Calu3 (cell line): ENCODE results near the gene TMEM258. TPM values are rescaled to one million over a fixed set of nuclear protein-coding genes. Genes with fewer than 3 reads are reported as not detected.

Experiments
- BruUV-seq: library from RNA; stranded (reverse); fragments of 400-500 nt; replicated peaks from 2 replicates; lab custom pipeline; 2021; lab: Mats Ljungman, UMichigan
- CTCF ChIA-PET: fragments of 300-600 bp; sonication (Branson Sonifier 250); formaldehyde crosslinking; loops from one replicate; lab custom pipeline; 2022; ENCODE audit warnings: antibody characterized with exemption; lab: Charles Lee
- DNase-seq: peaks from one replicate; pipeline ENCODE4 v3.0.0; 2022
- H3K27ac Mint-ChIP-seq: one replicate; pipeline ENCODE4 v1.8.0; 2022; ENCODE audit warnings: mixed read lengths; ENCODE audit not compliant: unreplicated experiment
- H3K27me3 Mint-ChIP-seq: one replicate; pipeline ENCODE4 v1.8.0; 2022; ENCODE audit warnings: mixed read lengths; ENCODE audit not compliant: unreplicated experiment
- H3K36me3 Mint-ChIP-seq: one replicate; pipeline ENCODE4 v1.8.0; 2022; ENCODE audit warnings: mild to moderate bottlenecking, moderate library complexity, mixed read lengths; ENCODE audit not compliant: insufficient read depth, unreplicated experiment
- H3K4me1 Mint-ChIP-seq: one replicate; pipeline ENCODE4 v1.8.0; 2022; ENCODE audit warnings: mild to moderate bottlenecking, low read depth, mixed read lengths; ENCODE audit not compliant: unreplicated experiment
- H3K4me3 Mint-ChIP-seq: one replicate; pipeline ENCODE4 v1.8.0; 2022; ENCODE audit warnings: mild to moderate bottlenecking, low read depth, moderate library complexity, mixed read lengths; ENCODE audit not compliant: unreplicated experiment
- H3K9me3 Mint-ChIP-seq: one replicate; pipeline ENCODE4 v1.8.0; 2022; ENCODE audit warnings: low read depth, mixed read lengths; ENCODE audit not compliant: unreplicated experiment
- intact Hi-C: fragments of 100-400 bp; cut with micrococcal nuclease; formaldehyde crosslinking; loops from one replicate; pipeline ENCODE4 v1.10.0; 2022; ENCODE audit not compliant: unreplicated experiment
- total RNA-seq: library from RNA; stranded (reverse); gene quantifications from 2 replicates; pipeline ENCODE4 v1.2.3, GENCODE V29; 2022
- TF ChIP-seq, protein P1 (sequence below): fragments of 200-600 bp; IDR thresholded peaks from one replicate; pipeline ENCODE4 v1.8.0; 2022; ENCODE audit warnings: antibody characterized with exemption; ENCODE audit not compliant: unreplicated experiment

Gene TMEM258
- total RNA-seq, 1 experiment from 2014 or later = 146 TPM

GRCh38 chr11:61812736-61813411 lies 20.5 kb upstream of the TMEM258 start:
- Mint-ChIP-seq H3K9me3 (peaks cover 2% of the 10 kb centered on the region), H3K27me3 (no peaks in the 10 kb centered on the region), H3K4me3 (no peak overlapping the region), H3K27ac (no peak overlapping the region), H3K36me3 (peaks cover 53% of the 10 kb centered on the region), H3K4me1 (peaks cover 8% of the 10 kb centered on the region)
- BruUV-seq = no TSS peak
- intact Hi-C loops = no loop called here
- TF ChIP-seq, protein P1, sequence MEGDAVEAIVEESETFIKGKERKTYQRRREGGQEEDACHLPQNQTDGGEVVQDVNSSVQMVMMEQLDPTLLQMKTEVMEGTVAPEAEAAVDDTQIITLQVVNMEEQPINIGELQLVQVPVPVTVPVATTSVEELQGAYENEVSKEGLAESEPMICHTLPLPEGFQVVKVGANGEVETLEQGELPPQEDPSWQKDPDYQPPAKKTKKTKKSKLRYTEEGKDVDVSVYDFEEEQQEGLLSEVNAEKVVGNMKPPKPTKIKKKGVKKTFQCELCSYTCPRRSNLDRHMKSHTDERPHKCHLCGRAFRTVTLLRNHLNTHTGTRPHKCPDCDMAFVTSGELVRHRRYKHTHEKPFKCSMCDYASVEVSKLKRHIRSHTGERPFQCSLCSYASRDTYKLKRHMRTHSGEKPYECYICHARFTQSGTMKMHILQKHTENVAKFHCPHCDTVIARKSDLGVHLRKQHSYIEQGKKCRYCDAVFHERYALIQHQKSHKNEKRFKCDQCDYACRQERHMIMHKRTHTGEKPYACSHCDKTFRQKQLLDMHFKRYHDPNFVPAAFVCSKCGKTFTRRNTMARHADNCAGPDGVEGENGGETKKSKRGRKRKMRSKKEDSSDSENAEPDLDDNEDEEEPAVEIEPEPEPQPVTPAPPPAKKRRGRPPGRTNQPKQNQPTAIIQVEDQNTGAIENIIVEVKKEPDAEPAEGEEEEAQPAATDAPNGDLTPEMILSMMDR = no peak
- CTCF ChIA-PET = no interaction called here
- no peak for DNase-seq

- H3K4me1 Mint-ChIP-seq = peaks cover 8% of the 10 kb centered on the region
- H3K36me3 Mint-ChIP-seq = peaks cover 54% of the 10 kb centered on the region
- intact Hi-C loops = no loop called here
- CTCF ChIA-PET = interaction anchor here (1.0 kb wide), 1 partner anchor 270 kb away, joined by 3 read pairs; no protein-coding TSS in a partner anchor
- H3K27ac Mint-ChIP-seq = no peak overlapping the region
- TF ChIP-seq, protein P1 = no peak
- no peak for DNase-seq
- H3K4me3 Mint-ChIP-seq = no peak overlapping the region
- H3K27me3 Mint-ChIP-seq = no peaks in the 10 kb centered on the region
- peaks cover 2% of the 10 kb centered on the region for H3K9me3 Mint-ChIP-seq
- BruUV-seq = no TSS peak
These were observed 19.4 kb upstream of the TMEM258 start for GRCh38 chr11:61811831-61812230.

DNA sequence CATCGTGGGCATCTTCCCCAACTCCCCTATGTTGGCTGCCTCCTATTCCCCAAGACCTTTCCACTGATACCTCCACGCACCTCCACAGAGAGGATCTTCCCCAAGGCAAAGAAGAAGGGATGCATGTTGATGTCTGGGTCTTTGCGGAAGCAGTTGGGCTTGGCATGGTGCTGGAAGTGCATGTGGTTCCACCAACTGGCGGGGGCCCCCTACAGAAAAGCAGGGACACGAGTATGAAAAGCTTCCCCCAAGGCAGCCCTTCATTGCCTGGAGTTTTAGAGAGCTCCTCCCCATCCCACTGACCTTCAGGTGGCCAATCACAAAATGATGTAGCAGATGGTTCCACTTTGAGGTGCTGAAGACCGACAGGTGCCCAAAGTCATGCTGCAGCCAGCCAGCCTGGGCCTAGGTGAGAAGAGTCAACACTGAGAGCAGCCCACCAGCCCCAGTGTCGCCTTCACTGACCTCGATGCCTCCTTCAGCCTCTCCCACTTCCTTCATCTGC lies 18.3 kb upstream of the TMEM258 start:
- H3K27ac Mint-ChIP-seq = no peak overlapping the region
- H3K36me3 Mint-ChIP-seq = peaks cover 43% of the 10 kb centered on the region
- DNase-seq = no peak
- H3K4me1 Mint-ChIP-seq = peaks cover 8% of the 10 kb centered on the region
- intact Hi-C loops = no loop called here
- BruUV-seq = no TSS peak
- CTCF ChIA-PET = no interaction called here
- peaks cover 2% of the 10 kb centered on the region for H3K9me3 Mint-ChIP-seq
- TF ChIP-seq, protein P1 = no peak
- H3K4me3 Mint-ChIP-seq = no peak overlapping the region
- H3K27me3 Mint-ChIP-seq = no peaks in the 10 kb centered on the region

DNA sequence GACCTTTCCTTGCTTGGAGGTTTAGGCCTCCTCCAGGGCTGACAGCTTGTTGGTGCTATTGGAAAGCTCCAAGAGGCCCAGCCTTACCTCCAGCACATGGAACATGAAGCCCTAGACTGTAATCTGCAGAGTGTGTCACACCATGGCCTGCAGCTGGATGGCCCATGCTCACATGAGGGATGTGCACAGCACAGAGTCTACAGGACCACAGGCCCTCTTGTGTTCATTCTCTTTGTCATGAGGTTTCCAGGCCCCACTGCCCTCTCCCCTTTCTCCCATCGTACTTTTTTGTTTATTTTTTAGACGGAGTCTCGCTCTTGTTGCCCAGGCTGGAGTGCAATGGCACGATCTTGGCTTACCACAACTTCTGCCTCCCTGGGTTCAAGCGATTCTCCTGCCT lies 14.4 kb upstream of the TMEM258 start:
- no peaks in the 10 kb centered on the region for H3K4me1 Mint-ChIP-seq
- intact Hi-C loops = no loop called here
- H3K27ac Mint-ChIP-seq = no peak overlapping the region
- H3K36me3 Mint-ChIP-seq = peaks cover 22% of the 10 kb centered on the region
- no peak overlapping the region for H3K4me3 Mint-ChIP-seq
- no peaks in the 10 kb centered on the region for H3K9me3 Mint-ChIP-seq
- CTCF ChIA-PET = no interaction called here
- no peak for DNase-seq
- TF ChIP-seq, protein P1 = no peak
- BruUV-seq = no TSS peak
- no peaks in the 10 kb centered on the region for H3K27me3 Mint-ChIP-seq
